Prostate gland (tissue), 2 donors: Measurements from ENCODE around the gene SELENOM. TPM values are rescaled to one million over a fixed set of nuclear protein-coding genes. Genes with fewer than 3 reads are reported as not detected.

Experiments used
- DNase-seq: peaks from one replicate; pipeline ENCODE4 v3.0.0-alpha.2; 2019; ENCODE audit warnings: low spot score
- H3K27ac ChIP-seq, 2 donors: fragments of 200-600 bp; sonication (generic); 2 replicates each; pipeline ENCODE4 v1.5.1; 2017 to 2019
- H3K27me3 ChIP-seq: fragments of 200-600 bp; sonication (generic); replicated peaks from 2 replicates; pipeline ENCODE4 v1.5.1; 2019; ENCODE audit not compliant: insufficient read depth
- H3K36me3 ChIP-seq, 2 donors: fragments of 200-600 bp; sonication (generic); 1 replicate in 1 of 2; 2 replicates in 1 of 2; pipeline versions ENCODE4 v1.5.1 to v1.8.1; 2017 to 2019
- H3K4me1 ChIP-seq: fragments of 200-600 bp; sonication (generic); replicated peaks from 2 replicates; pipeline ENCODE4 v1.5.1; 2019
- H3K4me3 ChIP-seq, 2 donors: fragments of 200-600 bp; sonication (generic); 2 replicates each; pipeline ENCODE4 v1.5.1; 2017 to 2019
- H3K9me3 ChIP-seq: fragments of 200-600 bp; sonication (generic); 2 replicates; pipeline ENCODE4 v1.5.1; 2017
- POLR2A ChIP-seq: fragments of 450-650 bp; IDR thresholded peaks from one replicate; pipeline ENCODE4 v1.6.1; 2016; ENCODE audit warnings: antibody characterized with exemption, mild to moderate bottlenecking
- POLR2AphosphoS5 ChIP-seq: sonication (generic); formaldehyde crosslinking; IDR thresholded peaks from one replicate; pipeline ENCODE4 v1.6.1; 2017; ENCODE audit warnings: antibody characterized with exemption
- WGBS: methylation state at CpG from one replicate; pipeline ENCODE4 v1.1.5; 2018; 5-methylcytosine and 5-hydroxymethylcytosine counted together
- intact Hi-C: fragments of 100-400 bp; cut with DNase I; formaldehyde crosslinking; loops from one replicate; pipeline ENCODE4 v1.14.2; 2022
- total RNA-seq, 2 donors: library from RNA; depleted of rRNA; stranded (reverse); fragments of >200 nt; gene quantifications; one replicate each; pipeline ENCODE4 v1.1.0, GENCODE V29; 2016
- TF ChIP-seq, protein P1 (sequence below), 4 experiments: fragments of 200-600 bp in 2 of 4; fragments of 450-650 bp in 2 of 4; sonication (generic) in 2 of 4; IDR thresholded peaks; 1 replicate in 3 of 4; 2 replicates in 1 of 4; pipeline ENCODE4 v1.5.1; 2016 to 2019; ENCODE audit warnings: antibody characterized with exemption in 4 of 4, mild to moderate bottlenecking in 2 of 4, moderate library complexity in 2 of 4

The SELENOM gene
- total RNA-seq, 2 donors from 2014 or later = 382 to 434 TPM

DNA sequence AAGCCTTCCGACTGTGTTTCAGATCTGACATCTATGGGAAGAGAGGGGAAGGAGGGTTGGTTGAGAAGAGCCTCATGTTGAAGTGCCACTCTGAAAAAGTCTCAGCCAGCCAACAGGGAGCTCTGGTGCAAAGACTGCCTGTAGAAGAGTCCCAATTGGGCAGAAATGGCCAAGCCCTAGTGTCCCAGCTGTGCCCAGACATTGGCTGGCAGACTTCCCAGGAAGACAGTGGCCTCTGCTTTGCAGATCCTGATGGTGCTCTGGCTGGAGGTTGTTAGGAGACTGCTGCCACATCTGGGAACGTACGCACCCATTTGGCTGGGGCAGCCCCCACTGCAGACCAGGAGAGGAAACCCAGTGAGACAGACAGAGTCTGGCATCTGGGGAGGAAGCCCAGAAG, 36.2 kb upstream of the SELENOM start:
- H3K9me3 ChIP-seq = no peaks in the 10 kb centered on the region
- 61% methylated on average over 3 of the region's 3 CpGs for WGBS
- no peak overlapping the region for H3K4me3 ChIP-seq
- intact Hi-C loops = loop anchor here (10.0 kb wide), 1 partner anchor 379 kb away; no protein-coding TSS in a partner anchor
- H3K36me3 ChIP-seq = no peaks in the 10 kb centered on the region
- no peaks in the 10 kb centered on the region for H3K27me3 ChIP-seq
- TF ChIP-seq POLR2A (no peak), POLR2AphosphoS5 (no peak)
- TF ChIP-seq, protein P1, sequence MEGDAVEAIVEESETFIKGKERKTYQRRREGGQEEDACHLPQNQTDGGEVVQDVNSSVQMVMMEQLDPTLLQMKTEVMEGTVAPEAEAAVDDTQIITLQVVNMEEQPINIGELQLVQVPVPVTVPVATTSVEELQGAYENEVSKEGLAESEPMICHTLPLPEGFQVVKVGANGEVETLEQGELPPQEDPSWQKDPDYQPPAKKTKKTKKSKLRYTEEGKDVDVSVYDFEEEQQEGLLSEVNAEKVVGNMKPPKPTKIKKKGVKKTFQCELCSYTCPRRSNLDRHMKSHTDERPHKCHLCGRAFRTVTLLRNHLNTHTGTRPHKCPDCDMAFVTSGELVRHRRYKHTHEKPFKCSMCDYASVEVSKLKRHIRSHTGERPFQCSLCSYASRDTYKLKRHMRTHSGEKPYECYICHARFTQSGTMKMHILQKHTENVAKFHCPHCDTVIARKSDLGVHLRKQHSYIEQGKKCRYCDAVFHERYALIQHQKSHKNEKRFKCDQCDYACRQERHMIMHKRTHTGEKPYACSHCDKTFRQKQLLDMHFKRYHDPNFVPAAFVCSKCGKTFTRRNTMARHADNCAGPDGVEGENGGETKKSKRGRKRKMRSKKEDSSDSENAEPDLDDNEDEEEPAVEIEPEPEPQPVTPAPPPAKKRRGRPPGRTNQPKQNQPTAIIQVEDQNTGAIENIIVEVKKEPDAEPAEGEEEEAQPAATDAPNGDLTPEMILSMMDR (IDR thresholded peaks at IDR 0.05) = no peak
- H3K27ac ChIP-seq = no peak overlapping the region
- no peak for DNase-seq
- H3K4me1 ChIP-seq = no peaks in the 10 kb centered on the region

DNA sequence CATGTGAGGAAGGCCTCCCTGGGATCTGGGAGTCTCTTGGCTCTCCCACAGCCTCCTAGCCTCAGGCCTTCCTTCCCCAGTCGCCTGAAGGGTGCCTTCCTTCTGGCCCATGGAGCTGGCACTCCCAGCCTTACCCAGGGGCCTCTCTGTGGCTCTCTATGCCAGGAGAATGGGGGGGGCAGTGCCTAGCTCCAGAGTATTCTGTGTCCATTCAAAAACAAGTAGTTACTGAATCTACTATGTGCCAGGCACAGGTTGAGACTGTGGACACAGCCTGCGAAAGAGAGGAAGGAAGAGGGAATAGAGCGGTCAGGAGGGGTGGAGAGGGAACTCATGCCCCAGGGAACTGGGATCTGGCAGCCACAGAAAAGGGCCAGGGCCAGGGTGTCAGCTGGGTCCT, 35.7 kb upstream of the SELENOM start:
- TF ChIP-seq POLR2AphosphoS5 = no peak
- TF ChIP-seq POLR2A = no peak
- TF ChIP-seq, protein P1 (IDR thresholded peaks at IDR 0.05) = no peak
- no peaks in the 10 kb centered on the region for H3K4me1 ChIP-seq
- no peak overlapping the region for H3K4me3 ChIP-seq
- 49% methylated on average over 3 of the region's 3 CpGs for WGBS
- no peaks in the 10 kb centered on the region for H3K36me3 ChIP-seq
- H3K9me3 ChIP-seq = no peaks in the 10 kb centered on the region
- H3K27me3 ChIP-seq = no peaks in the 10 kb centered on the region
- no peak overlapping the region for H3K27ac ChIP-seq
- DNase-seq = no peak
- intact Hi-C loops = loop anchor here (10.0 kb wide), 1 partner anchor 378 kb away; no protein-coding TSS in a partner anchor

- Histone ChIP-seq H3K9me3 (no peaks in the 10 kb centered on the region), H3K4me3 (no peak overlapping the region), H3K36me3 (no peaks in the 10 kb centered on the region), H3K27me3 (no peaks in the 10 kb centered on the region), H3K4me1 (no peaks in the 10 kb centered on the region), H3K27ac (no peak overlapping the region)
- 69% methylated on average over 4 of the region's 4 CpGs for WGBS
- intact Hi-C loops = loop anchor here (10.0 kb wide), 1 partner anchor 377 kb away; no protein-coding TSS in a partner anchor
- no peak for TF ChIP-seq POLR2AphosphoS5
- TF ChIP-seq, protein P1 (IDR thresholded peaks at IDR 0.05) = no peak
- no peak for TF ChIP-seq POLR2A
- no peak for DNase-seq
These were observed 34.9 kb upstream of the SELENOM start for GRCh38 chr22:31142285-31142684.

DNA sequence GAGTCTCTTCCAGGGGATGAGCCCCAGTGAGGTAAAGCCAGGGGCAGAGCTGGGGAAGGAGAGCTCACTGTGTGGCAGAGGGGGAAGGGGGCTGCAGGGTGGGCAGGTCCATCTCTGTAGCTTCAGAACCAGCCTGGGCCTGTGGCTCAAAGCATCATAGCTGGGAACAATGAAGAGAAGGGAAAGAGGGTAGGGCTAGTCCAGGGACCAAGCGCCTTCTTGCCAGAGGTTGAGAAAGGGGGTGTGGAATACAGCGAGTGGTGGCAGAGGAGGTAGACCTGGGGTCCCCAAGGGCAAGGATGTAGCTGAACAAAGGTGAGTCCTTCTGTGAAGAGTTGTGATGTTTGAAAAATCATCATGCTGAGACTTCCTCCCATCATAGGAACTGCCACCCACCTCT, 34.2 kb upstream of the SELENOM start:
- no peaks in the 10 kb centered on the region for H3K4me1 ChIP-seq
- no peaks in the 10 kb centered on the region for H3K9me3 ChIP-seq
- no peaks in the 10 kb centered on the region for H3K27me3 ChIP-seq
- H3K4me3 ChIP-seq = no peak overlapping the region
- no peaks in the 10 kb centered on the region for H3K36me3 ChIP-seq
- no peak for DNase-seq
- no peak overlapping the region for H3K27ac ChIP-seq
- intact Hi-C loops = loop anchor here (10.0 kb wide), 1 partner anchor 377 kb away; no protein-coding TSS in a partner anchor
- no peak for TF ChIP-seq POLR2AphosphoS5
- TF ChIP-seq, protein P1 (IDR thresholded peaks at IDR 0.05) = no peak
- no peak for TF ChIP-seq POLR2A
- WGBS = 93% methylated on average over 2 of the region's 2 CpGs

DNA sequence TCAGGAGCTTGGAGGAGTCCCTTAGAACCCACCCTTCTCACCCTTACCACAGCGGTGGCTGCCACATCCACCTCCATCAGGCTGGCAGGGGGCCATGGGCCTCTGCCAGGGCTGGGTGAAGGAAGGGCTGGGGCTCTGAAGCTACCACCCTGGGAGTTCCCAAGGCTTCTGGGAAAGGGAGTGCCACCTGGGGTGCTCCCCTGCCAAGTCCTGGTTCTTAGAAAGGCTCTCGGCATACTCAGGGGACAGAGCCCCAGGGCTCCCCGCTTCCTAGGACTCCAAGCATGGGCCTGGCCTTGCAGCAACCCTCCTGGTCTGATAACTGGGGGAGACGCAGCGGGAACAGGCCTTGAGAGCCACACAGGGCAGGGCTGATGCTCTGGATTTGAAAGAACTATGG, 33.4 kb upstream of the SELENOM start:
- 60% methylated on average over 5 of the region's 5 CpGs for WGBS
- no peaks in the 10 kb centered on the region for H3K36me3 ChIP-seq
- no peak overlapping the region for H3K4me3 ChIP-seq
- H3K27ac ChIP-seq = no peak overlapping the region
- no peak for TF ChIP-seq POLR2AphosphoS5
- TF ChIP-seq, protein P1 (IDR thresholded peaks at IDR 0.05) = no peak
- TF ChIP-seq POLR2A = no peak
- H3K9me3 ChIP-seq = no peaks in the 10 kb centered on the region
- intact Hi-C loops = loop anchor here (10.0 kb wide), 1 partner anchor 376 kb away; no protein-coding TSS in a partner anchor
- no peaks in the 10 kb centered on the region for H3K27me3 ChIP-seq
- H3K4me1 ChIP-seq = no peaks in the 10 kb centered on the region
- no peak for DNase-seq
